ENCODE results near the gene GHDC. TPM values are rescaled to one million over a fixed set of nuclear protein-coding genes. Genes with fewer than 3 reads are reported as not detected.

Gene GHDC
- total RNA-seq, 1 donor from 2014 or later = 7.8 TPM

GRCh38 chr17:42165751-42166150 is 28.5 kb downstream of the GHDC start:
- H3K9me3 Mint-ChIP-seq (ENCODE audit: low read depth) = no peaks in the 10 kb centered on the region

GRCh38 chr17:42163696-42164407 is 30.4 kb downstream of the GHDC start:
- H3K4me3 Mint-ChIP-seq (ENCODE audit: unreplicated experiment) = no peak overlapping the region
- H3K27me3 Mint-ChIP-seq (ENCODE audit: low read depth) = peaks cover 2% of the 10 kb centered on the region
- no peak overlapping the region for H3K27ac Mint-ChIP-seq (ENCODE audit: unreplicated experiment)
- H3K36me3 Mint-ChIP-seq (ENCODE audit: low read depth) = no peaks in the 10 kb centered on the region
- no peak for TF ChIP-seq CTCF (IDR thresholded peaks at IDR 0.05)
- H3K9me3 Mint-ChIP-seq (ENCODE audit: low read depth) = no peaks in the 10 kb centered on the region
- no peaks in the 10 kb centered on the region for H3K4me1 Mint-ChIP-seq (ENCODE audit: low read depth)
- no peak for DNase-seq (ENCODE audit: low spot score)

More at GRCh38 chr17:42165751-42166150, 28.5 kb downstream of the GHDC start:
- no peak for TF ChIP-seq CTCF (IDR thresholded peaks at IDR 0.05)
- no peak overlapping the region for H3K27ac Mint-ChIP-seq (ENCODE audit: unreplicated experiment)
- no peak overlapping the region for H3K4me3 Mint-ChIP-seq (ENCODE audit: unreplicated experiment)
- H3K4me1 Mint-ChIP-seq (ENCODE audit: low read depth) = no peaks in the 10 kb centered on the region
- no peak for DNase-seq (ENCODE audit: low spot score)
- H3K36me3 Mint-ChIP-seq (ENCODE audit: low read depth) = no peaks in the 10 kb centered on the region
- H3K27me3 Mint-ChIP-seq (ENCODE audit: low read depth) = peaks cover 7% of the 10 kb centered on the region

- Mint-ChIP-seq H3K4me3 (ENCODE audit: unreplicated experiment) (no peak overlapping the region), H3K27ac (ENCODE audit: unreplicated experiment) (no peak overlapping the region), H3K27me3 (ENCODE audit: low read depth) (peaks cover 2% of the 10 kb centered on the region), H3K4me1 (ENCODE audit: low read depth) (no peaks in the 10 kb centered on the region), H3K9me3 (ENCODE audit: low read depth) (no peaks in the 10 kb centered on the region), H3K36me3 (ENCODE audit: low read depth) (no peaks in the 10 kb centered on the region)
- no peak for DNase-seq (ENCODE audit: low spot score)
- TF ChIP-seq CTCF (IDR thresholded peaks at IDR 0.05) = peak; percentile 57
Measured at GRCh38 chr17:42163113-42163512, 31.2 kb downstream of the GHDC start.

GRCh38 chr17:42160531-42160910 is 33.8 kb downstream of the GHDC start:
- H3K36me3 Mint-ChIP-seq (ENCODE audit: low read depth) = no peaks in the 10 kb centered on the region
- H3K4me1 Mint-ChIP-seq (ENCODE audit: low read depth) = peaks cover 8% of the 10 kb centered on the region
- H3K4me3 Mint-ChIP-seq (ENCODE audit: unreplicated experiment) = no peak overlapping the region
- no peaks in the 10 kb centered on the region for H3K27me3 Mint-ChIP-seq (ENCODE audit: low read depth)
- no peak overlapping the region for H3K27ac Mint-ChIP-seq (ENCODE audit: unreplicated experiment)
- no peaks in the 10 kb centered on the region for H3K9me3 Mint-ChIP-seq (ENCODE audit: low read depth)
- no peak for TF ChIP-seq CTCF (IDR thresholded peaks at IDR 0.05)
- no peak for DNase-seq (ENCODE audit: low spot score)

GRCh38 chr17:42159796-42160530 is 34.3 kb downstream of the GHDC start:
- no peak overlapping the region for H3K4me3 Mint-ChIP-seq (ENCODE audit: unreplicated experiment)
- H3K27ac Mint-ChIP-seq (ENCODE audit: unreplicated experiment) = no peak overlapping the region
- H3K9me3 Mint-ChIP-seq (ENCODE audit: low read depth) = no peaks in the 10 kb centered on the region
- no peaks in the 10 kb centered on the region for H3K36me3 Mint-ChIP-seq (ENCODE audit: low read depth)
- no peak for DNase-seq (ENCODE audit: low spot score)
- H3K27me3 Mint-ChIP-seq (ENCODE audit: low read depth) = no peaks in the 10 kb centered on the region
- no peak for TF ChIP-seq CTCF (IDR thresholded peaks at IDR 0.05)
- peaks cover 13% of the 10 kb centered on the region for H3K4me1 Mint-ChIP-seq (ENCODE audit: low read depth)
